Prostate gland (tissue), 2 donors: ENCODE data around the gene FIGN.

Experiments used
- POLR2A ChIP-seq: fragments of 450-650 bp; IDR thresholded peaks from one replicate; pipeline ENCODE4 v1.6.1; 2016; ENCODE audit warnings: antibody characterized with exemption, mild to moderate bottlenecking
- TF ChIP-seq, protein P1 (sequence below), 4 experiments: fragments of 200-600 bp in 2 of 4; fragments of 450-650 bp in 2 of 4; sonication (generic) in 2 of 4; IDR thresholded peaks; 1 replicate in 3 of 4; 2 replicates in 1 of 4; pipeline ENCODE4 v1.5.1; 2016 to 2019; ENCODE audit warnings: antibody characterized with exemption in 4 of 4, mild to moderate bottlenecking in 2 of 4, moderate library complexity in 2 of 4

DNA sequence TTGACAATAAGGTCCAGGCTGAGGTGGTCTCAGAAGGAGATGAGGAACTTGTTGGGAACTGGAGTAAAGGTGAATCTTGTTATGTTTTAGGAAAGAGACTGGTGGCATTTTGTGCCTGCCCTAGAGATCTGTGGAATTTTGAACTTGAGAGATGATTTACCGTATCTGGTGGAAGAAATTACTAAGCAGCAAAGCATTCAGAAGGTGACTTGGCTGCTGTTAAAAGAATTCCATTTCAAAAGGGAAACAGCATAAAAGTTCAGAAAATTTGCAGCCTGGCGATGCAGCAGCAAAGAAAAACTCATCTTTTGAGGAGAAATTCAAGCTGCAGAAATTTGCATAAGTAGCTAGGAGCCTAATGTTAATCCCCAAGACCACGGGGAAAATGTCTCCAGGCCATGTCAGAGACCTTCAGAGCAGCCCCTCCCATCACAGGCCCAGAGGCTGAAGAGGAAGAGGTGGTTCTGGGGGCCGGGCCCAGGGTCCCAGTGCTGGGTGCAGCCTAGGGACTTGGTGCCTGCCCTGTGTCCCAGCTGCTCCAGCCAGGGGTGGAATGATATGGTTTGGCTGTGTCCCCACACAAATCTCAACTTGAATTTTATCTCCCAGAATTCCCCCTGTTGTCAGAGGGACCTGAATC, 73.5 kb downstream of the FIGN start:
- TF ChIP-seq, protein P1, sequence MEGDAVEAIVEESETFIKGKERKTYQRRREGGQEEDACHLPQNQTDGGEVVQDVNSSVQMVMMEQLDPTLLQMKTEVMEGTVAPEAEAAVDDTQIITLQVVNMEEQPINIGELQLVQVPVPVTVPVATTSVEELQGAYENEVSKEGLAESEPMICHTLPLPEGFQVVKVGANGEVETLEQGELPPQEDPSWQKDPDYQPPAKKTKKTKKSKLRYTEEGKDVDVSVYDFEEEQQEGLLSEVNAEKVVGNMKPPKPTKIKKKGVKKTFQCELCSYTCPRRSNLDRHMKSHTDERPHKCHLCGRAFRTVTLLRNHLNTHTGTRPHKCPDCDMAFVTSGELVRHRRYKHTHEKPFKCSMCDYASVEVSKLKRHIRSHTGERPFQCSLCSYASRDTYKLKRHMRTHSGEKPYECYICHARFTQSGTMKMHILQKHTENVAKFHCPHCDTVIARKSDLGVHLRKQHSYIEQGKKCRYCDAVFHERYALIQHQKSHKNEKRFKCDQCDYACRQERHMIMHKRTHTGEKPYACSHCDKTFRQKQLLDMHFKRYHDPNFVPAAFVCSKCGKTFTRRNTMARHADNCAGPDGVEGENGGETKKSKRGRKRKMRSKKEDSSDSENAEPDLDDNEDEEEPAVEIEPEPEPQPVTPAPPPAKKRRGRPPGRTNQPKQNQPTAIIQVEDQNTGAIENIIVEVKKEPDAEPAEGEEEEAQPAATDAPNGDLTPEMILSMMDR (IDR thresholded peaks at IDR 0.05): no peak
- TF ChIP-seq POLR2A: no peak
